HG03103 (cell line): ENCODE measurements around the gene MYH7B.

Experiments used
- ATAC-seq: cut with Tn5 transposase; IDR thresholded peaks from one replicate; pipeline ENCODE4 v1.9.1; 2021; ENCODE audit warnings: low read depth; ENCODE audit not compliant: unreplicated experiment

Gene MYH7B

GRCh38 chr20:35002426-35003210 is 47.0 kb downstream of the MYH7B start:
- no peak for ATAC-seq

- ATAC-seq = no peak
Measured at GRCh38 chr20:35003211-35004031, 47.8 kb downstream of the MYH7B start.

GRCh38 chr20:35004051-35004725 is 48.5 kb downstream of the MYH7B start:
- no peak for ATAC-seq

GRCh38 chr20:35004749-35005462 is 49.2 kb downstream of the MYH7B start:
- no peak for ATAC-seq
